ENCODE results near the gene NTRK3.

GRCh38 chr15:88161636-88162035 lies 94.9 kb downstream of the NTRK3 start:
- TF ChIP-seq POLR2A (IDR thresholded peaks at IDR 0.05; ENCODE audit: control extremely low read depth in 1 of 2, low read depth in 2 of 2, low read length in 2 of 2) (no peak), ATF3 (IDR thresholded peaks at IDR 0.05; ENCODE audit: insufficient read depth, low read depth, low read length) (no peak), POLR2AphosphoS5 (IDR thresholded peaks at IDR 0.05; ENCODE audit: low read depth, low read length) (no peak), SIX5 (IDR thresholded peaks at IDR 0.05; ENCODE audit: low read depth, low read length) (no peak), JUND (IDR thresholded peaks at IDR 0.05; ENCODE audit: low read length) (no peak), CTCF (IDR thresholded peaks at IDR 0.05; ENCODE audit: control extremely low read depth in 1 of 3, insufficient read depth in 1 of 3, low read depth in 1 of 3, low read length in 3 of 3) (no peak), TAF1 (IDR thresholded peaks at IDR 0.05; ENCODE audit: low read depth, low read length) (no peak), NRF1 (IDR thresholded peaks at IDR 0.05; ENCODE audit: low read depth, low read length) (no peak)
